ENCODE results near the gene XPNPEP2.

The XPNPEP2 gene

DNA sequence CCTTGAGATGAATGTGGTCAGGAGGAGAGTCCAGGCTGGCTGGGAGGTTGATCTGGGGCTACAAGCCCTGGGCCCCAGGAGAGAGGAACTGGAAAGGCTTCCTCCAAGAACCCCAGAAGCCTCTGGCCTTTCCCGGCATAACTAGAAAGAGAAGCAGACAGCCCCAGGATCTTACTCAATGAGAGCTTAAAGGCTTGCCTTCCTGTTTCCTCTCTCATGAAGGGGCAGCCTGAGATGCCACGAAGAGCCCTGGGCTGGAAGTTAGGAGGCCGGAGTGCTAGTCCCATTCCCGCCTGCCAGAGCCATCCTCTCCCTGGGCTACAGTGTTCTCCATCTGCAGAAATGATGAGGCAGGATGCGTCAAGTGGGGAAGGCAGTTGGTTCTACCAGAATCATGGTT is 20.1 kb upstream of the XPNPEP2 start:
- TF ChIP-seq, protein P1, sequence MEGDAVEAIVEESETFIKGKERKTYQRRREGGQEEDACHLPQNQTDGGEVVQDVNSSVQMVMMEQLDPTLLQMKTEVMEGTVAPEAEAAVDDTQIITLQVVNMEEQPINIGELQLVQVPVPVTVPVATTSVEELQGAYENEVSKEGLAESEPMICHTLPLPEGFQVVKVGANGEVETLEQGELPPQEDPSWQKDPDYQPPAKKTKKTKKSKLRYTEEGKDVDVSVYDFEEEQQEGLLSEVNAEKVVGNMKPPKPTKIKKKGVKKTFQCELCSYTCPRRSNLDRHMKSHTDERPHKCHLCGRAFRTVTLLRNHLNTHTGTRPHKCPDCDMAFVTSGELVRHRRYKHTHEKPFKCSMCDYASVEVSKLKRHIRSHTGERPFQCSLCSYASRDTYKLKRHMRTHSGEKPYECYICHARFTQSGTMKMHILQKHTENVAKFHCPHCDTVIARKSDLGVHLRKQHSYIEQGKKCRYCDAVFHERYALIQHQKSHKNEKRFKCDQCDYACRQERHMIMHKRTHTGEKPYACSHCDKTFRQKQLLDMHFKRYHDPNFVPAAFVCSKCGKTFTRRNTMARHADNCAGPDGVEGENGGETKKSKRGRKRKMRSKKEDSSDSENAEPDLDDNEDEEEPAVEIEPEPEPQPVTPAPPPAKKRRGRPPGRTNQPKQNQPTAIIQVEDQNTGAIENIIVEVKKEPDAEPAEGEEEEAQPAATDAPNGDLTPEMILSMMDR (IDR thresholded peaks at IDR 0.05; ENCODE audit: insufficient read depth, low read depth, low read length, missing control alignments) = no peak
- DNase-seq (ENCODE audit: low read depth) = no peak
- H3K4me3 ChIP-seq (ENCODE audit: low read length) = no peak overlapping the region

DNA sequence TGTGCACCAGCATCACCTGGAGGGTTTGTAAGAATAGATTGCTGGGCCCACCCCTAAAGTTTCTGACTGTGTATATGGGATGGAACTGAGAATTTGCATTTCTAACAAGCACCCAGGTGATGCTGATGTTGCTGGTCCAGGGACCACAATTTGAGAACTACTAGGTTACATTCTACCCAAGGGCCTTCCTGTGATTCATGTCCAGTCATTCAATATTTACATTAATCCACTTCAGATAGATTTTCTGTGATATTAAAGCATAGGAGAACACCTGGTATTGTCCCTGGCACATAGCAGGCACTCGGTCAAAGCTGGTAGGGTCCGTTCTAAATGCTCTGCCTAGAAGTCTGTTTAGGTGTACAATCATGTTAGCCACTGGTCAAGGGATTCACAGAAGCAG is 19.5 kb upstream of the XPNPEP2 start:
- TF ChIP-seq, protein P1 (IDR thresholded peaks at IDR 0.05; ENCODE audit: insufficient read depth, low read depth, low read length, missing control alignments) = no peak
- DNase-seq (ENCODE audit: low read depth) = peak; percentile 19
- no peak overlapping the region for H3K4me3 ChIP-seq (ENCODE audit: low read length)

DNA sequence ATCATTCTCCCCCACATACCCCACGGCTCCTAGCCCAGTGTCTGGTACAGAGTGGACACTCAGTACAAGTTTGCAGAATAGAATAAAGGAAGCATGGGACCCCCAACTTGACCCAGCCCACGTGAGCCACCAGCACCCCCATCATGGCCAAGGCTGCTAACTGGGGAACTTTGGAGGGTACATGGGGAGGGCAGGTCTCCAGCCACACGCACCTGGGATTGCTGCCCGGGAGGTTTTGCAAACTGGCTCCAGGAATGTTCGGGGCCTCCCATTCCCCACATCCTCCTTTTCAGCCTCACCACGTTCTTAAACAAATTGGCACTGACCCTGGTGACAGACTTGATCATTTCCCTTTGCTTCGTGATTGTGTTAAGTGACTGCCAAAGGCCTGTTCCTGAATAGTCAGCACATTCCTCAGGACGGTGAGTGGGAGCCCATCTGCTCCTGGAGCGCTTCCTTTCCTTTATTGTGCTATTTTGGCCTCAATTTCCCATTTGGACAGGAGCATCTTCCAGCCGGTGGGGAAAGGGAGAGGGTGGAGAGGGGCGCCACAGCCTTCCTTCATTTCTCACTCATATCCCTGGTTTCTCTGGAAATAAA is 18.7 kb upstream of the XPNPEP2 start:
- no peak overlapping the region for H3K4me3 ChIP-seq (ENCODE audit: low read length)
- TF ChIP-seq, protein P1 (IDR thresholded peaks at IDR 0.05; ENCODE audit: insufficient read depth, low read depth, low read length, missing control alignments) = no peak
- DNase-seq (ENCODE audit: low read depth) = no peak

DNA sequence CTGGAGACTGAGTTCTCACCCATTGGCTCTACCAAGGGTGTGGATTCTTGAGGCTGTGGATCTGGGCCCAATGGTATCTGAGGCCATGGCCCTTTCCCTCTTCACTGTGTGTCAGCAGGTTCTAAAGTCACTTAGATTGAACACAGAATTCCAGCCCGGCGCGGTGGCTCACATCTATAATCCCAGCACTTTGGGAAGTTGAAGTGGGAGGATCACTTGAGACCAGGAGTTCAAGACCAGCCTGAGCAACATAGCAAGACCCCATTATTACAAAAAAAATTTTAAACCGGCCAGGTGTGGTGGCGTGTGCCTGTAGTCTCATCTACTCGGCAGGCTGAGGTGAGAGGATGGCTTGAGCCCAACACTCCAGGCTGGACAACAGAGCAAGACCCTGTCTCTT is 18.0 kb upstream of the XPNPEP2 start:
- TF ChIP-seq, protein P1 (IDR thresholded peaks at IDR 0.05; ENCODE audit: insufficient read depth, low read depth, low read length, missing control alignments) = no peak
- no peak for DNase-seq (ENCODE audit: low read depth)
- H3K4me3 ChIP-seq (ENCODE audit: low read length) = no peak overlapping the region

DNA sequence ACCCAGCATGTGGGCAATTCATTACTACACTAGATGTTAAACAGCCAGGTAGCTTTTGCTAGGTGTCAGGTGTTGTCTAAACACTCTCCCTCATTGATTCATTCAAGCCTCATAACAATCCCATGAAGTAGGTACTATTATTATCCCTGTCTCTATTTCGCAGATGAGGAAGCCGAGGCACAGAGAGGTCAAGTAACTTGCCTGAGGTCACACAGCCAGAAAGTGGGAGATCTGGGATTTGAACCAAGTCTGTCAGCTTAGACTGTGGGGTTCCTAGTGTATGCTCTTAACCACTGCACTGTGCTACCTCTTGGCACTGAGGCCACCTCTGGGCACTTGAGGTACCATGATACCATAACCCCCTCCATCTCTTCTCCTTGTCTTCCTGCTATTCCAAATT is 17.4 kb upstream of the XPNPEP2 start:
- TF ChIP-seq, protein P1 (IDR thresholded peaks at IDR 0.05; ENCODE audit: insufficient read depth, low read depth, low read length, missing control alignments) = no peak
- no peak for DNase-seq (ENCODE audit: low read depth)

DNA sequence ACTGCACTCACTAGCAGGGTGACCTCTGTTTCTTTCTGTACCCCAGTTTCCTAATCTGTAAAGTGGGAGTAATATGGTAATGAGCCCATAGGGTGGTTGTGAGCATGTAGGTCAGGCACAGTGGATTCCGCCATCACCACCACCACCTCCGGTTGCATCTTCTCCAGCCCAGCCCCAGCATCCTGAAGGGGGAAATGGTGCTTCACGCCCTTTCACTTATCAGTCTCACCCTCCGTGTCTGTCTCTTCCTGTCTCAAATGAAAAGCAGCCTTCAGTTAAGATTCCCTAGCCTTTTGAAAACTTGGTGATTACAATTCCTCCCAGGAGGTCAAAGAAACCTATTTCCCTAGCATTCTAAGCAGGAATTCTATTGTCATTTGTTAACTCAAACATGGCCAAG is 16.9 kb upstream of the XPNPEP2 start:
- TF ChIP-seq, protein P1 (IDR thresholded peaks at IDR 0.05; ENCODE audit: insufficient read depth, low read depth, low read length, missing control alignments) = no peak
- no peak overlapping the region for H3K4me3 ChIP-seq (ENCODE audit: low read length)
- no peak for DNase-seq (ENCODE audit: low read depth)

More for the DNA sequence above, 17.4 kb upstream of the XPNPEP2 start:
- no peak overlapping the region for H3K4me3 ChIP-seq (ENCODE audit: low read length)

DNA sequence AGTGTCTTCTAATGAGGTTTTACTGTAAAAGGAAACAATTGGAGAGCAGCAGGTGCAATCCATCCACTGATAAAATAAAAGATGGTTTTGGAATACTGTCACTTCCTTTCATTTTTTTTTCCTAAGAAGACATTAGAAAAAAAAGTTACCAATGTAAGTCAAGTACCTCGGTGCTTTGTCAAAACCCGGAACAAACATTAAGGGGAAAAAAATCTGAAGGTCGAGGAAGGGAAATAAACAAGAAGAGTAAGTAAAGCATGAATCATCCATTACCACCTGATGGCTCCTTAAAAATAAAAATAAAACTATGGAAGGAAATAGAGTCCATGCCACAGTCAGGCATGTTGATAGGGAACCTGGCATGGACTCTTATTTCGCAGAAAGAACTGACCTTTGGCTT is 15.3 kb upstream of the XPNPEP2 start:
- no peak overlapping the region for H3K4me3 ChIP-seq (ENCODE audit: low read length)
- TF ChIP-seq, protein P1 (IDR thresholded peaks at IDR 0.05; ENCODE audit: insufficient read depth, low read depth, low read length, missing control alignments) = no peak
- DNase-seq (ENCODE audit: low read depth) = peak; percentile 25

Data from epithelial cell of esophagus (primary cell).